HS-27A (cell line): Measurements from ENCODE around the gene SEC61B.

Experiments
- DNase-seq: peaks from one replicate; pipeline ENCODE4 v3.0.0-alpha.2; 2012; ENCODE audit warnings: low read depth, missing footprints

The SEC61B gene

DNA sequence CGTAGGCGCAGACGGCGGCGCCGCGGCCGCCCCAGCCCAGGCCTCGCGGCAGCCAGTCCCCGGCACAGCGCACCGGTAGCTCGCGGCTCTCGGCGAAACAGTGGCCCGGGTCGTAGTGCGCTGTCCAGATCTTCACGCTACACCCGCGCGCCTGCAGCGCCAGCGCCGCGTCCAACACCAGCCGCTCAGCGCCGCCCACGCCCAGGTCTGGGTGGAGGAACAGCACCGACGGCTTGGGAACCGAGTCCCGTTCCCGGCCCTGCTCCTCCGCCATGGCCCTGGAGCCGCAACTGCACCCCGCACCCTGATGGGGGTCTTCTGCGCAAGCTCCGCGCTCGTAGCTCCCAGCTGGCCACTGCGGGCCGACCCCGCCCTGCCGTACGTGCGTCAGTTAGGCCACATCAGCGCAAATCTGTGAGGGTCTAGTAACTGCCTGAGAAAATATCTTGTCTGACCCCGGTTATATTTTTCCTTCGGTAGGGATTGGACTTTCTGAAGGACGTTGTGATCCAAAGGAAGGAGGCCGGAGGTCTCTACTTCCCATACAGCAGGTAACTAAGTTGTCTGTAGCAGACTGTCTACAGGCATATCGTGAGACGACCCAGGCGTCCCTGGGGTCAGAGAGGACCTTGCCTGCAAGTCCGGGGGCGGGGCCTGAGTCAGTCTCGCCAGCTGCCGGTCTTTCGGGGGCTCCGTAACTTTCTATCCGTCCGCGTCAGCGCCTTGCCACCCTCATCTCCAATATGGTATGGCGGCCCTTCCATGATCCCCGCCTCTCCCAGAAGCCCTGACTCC is at the start of gene SEC61B, which contains the start of gene ALG2:
SEC61B (plus strand) TSS at position 662 of the 795 bp plus-strand sequence; CDS start at position 744, 82 bp downstream.
ALG2 (minus strand) TSS at position 322 of the 795 bp plus-strand sequence; CDS start at position 274, 48 bp downstream.
- DNase-seq: peak; percentile 84

DNA sequence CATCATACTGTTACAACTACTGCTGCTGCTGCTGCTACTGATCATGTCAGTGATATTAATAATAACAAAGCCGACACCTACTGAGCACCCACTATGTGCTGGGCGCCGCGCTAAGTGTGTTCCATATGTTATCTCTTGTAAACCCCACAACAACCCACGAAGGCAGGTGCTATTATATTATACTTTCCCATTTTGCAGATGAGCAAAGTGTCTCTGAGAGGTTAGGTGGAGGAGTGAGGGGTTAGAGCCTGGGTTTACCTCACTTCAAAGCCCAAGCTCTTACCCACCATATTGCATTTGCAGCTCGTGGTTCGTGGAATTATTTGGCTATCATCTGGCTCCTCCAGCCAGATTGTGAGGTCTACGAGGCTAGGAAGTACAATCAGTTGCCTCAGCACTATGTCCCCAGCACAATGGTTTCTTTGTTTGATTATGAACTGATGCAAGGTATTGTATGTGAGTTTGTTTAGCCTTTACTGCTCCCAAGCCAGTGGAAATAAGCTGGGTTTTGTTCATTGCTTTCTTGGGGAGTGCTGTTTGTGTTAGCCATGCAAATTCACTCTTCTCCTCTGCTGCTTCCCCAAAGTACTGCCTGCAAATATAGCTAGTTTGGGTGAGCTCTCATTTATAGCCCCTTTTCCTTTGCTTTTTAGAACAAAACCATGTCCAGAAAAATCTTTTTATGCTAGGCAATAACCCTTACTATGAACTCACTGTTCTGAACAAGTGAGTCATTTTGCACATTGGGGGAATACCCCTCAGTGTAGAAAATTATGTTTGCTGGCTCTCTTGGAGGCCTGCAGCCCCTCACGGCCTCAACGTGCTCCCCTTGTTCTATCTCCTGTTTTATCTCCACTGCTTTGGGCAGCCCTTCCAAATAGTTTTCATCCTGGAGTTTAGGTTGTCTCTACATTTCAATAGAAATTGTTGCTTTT is 48.2 kb upstream of the SEC61B start:
- DNase-seq: no peak

DNA sequence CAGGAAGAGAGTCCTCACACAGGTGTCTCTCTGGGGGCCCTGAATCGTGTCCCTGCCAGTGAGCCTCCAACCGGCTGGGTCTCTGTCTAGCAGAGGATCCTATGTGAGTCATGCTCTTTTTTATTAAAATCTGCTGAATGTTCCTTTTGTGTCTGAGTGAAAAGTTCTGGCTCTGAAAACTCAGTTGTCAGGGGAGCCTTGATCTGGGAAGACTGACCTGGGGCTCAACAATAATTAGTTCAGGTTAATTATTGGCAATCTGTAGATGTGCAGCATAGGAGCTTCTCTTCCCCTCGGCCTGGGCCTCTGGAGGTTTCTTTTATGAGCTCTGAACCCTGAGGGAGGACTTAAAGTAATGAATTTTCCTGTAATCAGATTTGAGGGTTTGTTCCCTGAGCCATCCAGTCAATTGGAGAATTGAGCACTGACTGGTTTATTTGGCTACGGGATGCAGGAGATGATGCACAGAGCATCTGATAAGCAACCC is 45.5 kb upstream of the SEC61B start:
- no peak for DNase-seq

GRCh38 chr9:99177576-99178366 is 44.3 kb upstream of the SEC61B start:
- no peak for DNase-seq

- DNase-seq: no peak
Observed at GRCh38 chr9:99178912-99179872, 42.9 kb upstream of the SEC61B start.

- no peak for DNase-seq
Observed at GRCh38 chr9:99180199-99180598, 41.9 kb upstream of the SEC61B start.

GRCh38 chr9:99180662-99181061 is 41.4 kb upstream of the SEC61B start:
- DNase-seq: no peak

- DNase-seq: no peak
Observed at GRCh38 chr9:99181206-99181605, 40.9 kb upstream of the SEC61B start.

DNA sequence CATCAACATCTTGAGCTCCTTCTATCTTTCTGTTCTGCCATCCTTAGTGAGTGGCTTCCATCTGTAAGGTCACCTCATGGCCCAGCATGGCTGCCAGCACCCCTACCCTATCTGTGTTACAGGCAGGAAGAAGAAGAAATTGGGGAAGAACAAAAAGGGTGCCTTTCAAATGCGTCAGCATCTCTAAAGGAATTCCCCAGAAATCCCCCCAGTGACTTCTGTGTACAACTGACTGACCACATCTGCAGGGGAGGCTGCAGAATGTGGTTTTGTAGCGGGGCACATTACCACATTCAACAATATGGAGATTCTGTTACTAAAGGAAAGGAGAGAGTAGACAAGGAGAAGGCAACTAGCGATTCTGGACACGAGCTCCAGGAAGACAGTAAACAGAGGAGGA is 40.5 kb upstream of the SEC61B start:
- no peak for DNase-seq

GRCh38 chr9:99182356-99182755 is 39.7 kb upstream of the SEC61B start:
- no peak for DNase-seq

DNA sequence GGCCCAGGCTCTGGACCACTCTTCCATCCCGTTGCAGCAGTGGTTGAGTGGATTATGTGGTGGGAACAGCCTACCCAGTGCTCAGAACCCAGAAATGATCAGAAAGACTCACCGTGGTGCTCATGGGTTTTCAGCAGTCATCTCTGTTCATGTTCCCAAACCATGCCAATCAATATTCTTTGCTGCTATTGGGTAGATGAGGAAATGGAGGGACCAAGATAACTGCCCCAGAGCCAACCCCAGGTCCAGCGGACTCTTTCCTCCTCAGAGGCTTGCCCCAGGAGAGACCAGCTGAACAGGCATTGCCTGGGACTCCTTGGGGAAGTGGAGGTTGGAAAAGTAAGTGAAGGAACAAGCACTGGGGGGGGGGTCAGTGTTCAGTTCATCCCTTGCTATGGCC is 38.5 kb upstream of the SEC61B start:
- no peak for DNase-seq

- DNase-seq: no peak
Observed at GRCh38 chr9:99184110-99184474, 38.0 kb upstream of the SEC61B start.

DNA sequence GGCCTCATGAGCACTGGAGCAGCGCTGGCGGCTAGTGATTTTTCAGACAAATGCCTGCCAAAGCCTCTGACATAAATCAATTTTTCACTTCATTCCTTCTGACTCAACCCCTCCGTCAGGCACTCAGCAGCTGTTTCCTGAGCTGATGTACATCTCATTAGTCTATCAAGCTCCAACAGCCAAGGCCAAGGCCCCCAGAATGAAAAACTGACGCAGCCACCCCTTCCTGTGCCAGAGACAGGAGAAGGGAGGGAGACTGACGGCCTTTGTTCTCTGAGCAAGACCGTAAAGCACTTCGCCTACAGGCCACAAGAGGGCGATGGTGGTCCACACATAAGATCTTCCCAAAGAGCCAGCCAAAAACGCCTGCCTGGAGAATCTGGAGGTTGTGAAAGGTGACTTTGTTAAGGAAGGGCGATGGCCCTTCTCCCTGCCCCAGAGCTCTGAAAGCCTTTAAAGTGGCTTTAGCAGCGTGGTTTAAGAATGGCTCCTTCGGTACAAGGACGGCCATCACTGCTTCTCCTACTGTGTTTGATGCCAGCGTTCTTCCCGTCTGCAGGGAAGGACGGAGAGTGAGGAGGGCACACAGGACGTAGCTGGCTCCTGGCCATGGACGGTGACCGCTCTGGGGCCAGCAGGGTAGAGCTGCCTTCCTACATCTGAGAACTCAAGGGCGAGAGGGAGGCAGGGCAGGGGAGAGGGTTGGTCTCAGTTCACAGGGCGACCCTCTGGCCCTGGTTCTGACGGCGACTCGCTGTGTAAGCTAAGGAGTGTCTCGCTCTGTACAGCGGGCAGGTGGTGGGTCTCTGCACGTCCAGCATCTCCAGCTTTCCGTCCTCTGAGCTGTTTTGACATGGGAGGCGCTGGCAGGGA is 37.4 kb upstream of the SEC61B start:
- peak; percentile 58 for DNase-seq

- DNase-seq: no peak
Observed at GRCh38 chr9:99185348-99185632, 36.8 kb upstream of the SEC61B start.

- DNase-seq: no peak
Observed at GRCh38 chr9:99185934-99186333, 36.1 kb upstream of the SEC61B start.

GRCh38 chr9:99187311-99187710 is 34.8 kb upstream of the SEC61B start:
- no peak for DNase-seq

DNA sequence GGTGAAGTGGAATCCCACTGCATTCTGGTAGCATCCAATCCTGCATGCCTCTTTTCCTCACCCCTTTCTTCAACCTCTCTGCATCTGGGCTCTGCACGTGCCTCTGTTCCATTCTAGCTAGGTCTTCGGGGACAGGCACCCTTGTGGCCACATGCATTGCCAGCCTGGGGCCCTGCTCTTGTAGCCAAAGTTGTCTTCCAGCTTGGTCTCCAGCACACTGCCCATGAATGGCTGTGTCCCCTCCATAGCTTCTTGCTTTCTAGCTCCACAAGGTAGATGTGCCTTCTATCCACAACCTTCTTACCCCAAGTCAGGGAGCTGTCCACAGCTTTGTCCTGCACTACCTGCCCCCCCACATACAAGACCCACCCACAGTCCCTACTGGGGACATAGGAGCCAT is 32.9 kb upstream of the SEC61B start:
- DNase-seq: no peak

DNA sequence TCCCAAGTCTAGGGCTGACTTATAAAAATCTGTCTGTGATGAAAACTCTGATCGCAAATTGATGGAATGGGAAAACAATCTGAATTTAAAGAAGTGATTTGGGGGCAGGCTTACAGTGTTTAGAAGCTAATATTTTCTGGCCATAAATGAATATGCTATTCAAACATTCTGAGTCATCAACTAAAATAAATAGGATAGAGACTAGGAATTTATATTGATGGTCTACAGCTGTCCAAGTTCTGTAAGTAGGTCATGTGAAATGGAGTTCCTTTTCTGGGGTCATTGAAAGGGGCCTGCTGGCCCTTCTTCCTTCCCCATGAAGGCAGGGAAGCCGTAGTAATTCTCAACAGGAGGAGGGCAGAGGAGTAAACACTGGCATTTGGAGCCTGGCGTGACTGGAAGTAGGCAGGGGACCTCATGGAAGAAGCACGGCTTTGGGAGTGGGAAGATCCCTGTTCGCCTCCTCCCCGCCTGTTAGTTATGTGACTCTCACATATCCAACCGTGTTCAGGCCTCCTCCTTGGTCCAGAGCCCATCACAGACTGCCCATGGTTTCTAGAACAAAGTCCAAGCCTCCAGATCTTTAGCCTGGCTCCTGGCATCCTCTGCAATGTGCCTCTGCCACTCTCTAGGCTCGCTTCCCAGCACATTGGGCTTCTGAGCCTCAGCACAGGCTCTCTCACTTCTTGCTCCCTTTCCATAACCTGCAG is 32.0 kb upstream of the SEC61B start:
- no peak for DNase-seq

DNA sequence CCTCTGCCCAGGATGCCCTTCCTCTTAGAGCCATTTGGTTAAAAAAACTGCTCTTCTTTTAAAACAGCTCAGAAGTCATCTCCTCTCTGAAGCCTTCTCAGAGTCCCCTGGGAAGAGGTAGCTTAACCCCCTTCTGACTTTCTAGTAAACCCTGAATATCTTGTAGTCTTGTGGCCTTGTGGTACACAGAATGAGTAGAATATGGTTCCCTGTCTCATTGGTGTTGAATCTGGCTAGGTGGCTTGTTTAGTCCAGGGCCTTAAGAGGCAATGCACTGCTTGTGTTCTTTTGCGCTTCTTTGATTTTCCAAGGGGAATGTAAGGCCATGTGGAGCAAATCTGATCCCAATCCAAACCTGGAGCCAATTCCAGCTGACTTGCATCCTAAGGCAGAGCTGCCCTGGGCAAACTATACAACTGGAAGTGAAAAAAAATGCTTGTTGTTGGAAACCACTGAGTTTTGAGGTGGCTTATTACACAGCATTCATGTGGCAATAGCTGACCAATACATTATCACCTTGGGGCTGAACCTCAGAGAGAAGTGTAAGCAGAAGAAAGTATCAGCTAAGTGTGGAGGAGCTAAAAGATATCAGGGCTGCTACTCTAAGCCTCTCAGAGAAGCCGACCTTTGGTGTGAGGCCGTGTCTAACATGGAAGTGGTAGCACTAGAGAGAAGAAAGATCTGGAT is 31.3 kb upstream of the SEC61B start:
- DNase-seq: no peak
